ENCODE data around the gene SP6. TPM values are rescaled to one million over a fixed set of nuclear protein-coding genes. Genes with fewer than 3 reads are reported as not detected.

Gene SP6
- total and polyA plus RNA-seq, 4 donors: 0.03 to 0.09 (median 0.06) TPM

DNA sequence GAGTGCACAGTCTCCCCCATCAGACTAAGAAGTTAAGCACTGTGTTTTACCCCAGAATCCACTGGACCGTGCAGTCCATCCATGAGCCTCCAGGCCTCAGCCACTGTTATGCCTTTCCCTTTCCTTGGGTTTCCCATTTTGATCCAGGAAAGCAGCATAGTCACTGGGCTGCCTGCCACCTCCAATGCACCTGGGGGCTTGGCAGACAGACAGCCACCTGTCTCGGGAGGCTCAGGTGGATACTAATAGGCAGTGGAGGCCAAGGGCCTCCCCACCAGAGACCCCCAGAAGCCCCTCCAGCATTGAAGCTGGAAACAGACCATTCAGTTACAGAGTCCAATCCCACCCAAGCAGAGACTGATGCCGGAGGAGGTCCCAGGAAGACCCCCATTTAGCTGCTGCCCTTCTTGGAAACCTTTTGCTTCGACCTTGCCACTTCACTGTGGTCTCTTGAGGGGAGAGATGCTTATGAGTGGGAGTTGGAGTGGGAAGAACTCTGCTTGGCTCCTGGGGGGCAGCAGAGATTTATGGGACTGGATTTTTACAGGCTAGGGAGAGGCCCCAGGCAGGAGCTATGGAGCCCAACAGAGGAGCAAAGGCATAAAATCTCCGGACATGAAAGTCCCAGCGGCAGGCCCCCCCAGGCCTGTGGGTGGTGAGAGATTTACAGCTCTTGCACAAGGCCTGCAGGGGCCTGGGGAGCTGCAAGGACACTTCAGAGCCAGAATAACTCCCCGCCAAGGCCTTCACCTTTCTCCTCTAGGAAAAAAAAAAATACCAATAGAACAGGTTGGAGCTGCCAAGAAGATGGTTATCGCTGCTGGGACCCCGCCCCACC lies 32.8 kb upstream of the SP6 start:
- DNase-seq (ENCODE audit: low spot score): no peak

DNA sequence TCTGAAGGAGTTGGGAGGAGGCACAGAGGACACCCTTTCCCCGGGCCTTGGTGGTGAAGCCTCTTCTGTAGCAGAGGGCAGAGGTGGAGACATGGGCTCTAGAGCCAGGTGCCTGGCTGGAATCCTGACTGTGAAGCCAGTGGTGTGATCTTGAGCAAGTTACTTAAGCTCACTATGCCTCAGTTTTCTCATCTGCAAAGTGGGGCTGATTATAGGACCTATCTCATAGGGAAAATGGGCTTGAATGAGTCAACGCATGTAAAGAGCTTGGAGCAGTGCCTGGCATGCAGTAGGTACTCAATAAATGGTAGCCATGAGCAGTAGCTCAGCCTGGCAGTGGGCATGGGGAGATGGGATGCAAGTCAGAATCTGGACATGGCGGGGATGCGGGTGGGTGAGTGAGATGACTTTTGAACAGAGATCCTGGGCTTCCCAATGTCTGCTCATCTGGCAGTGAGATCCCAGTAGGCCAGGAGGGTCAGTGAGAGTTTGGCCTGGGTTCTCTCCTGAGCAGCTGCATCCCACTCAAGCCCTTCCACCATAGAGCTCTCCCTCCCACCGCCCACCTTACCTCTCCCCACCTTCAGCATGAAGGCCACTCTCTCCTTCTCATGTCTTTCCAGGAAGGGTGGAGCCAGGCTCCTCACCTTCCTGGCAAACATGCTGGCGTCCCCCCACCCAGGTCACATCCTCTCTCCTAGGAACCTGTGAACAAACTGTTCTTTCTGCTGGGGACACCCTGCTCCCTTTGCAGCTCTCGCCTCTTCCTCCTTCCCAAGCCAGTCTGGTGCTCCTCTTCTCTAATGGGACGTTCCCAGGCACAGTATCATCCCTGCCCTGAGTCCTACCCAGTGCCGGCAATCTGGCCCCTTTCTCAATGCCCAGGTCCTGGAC lies 32.0 kb upstream of the SP6 start:
- Histone ChIP-seq H3K4me1 (ENCODE audit: control insufficient read depth in 4 of 4, insufficient read depth in 4 of 4, low read length in 3 of 4) (no peaks in the 10 kb centered on the region), H3K9ac (ENCODE audit: low read depth in 1 of 2, low read length in 2 of 2) (no peak overlapping the region), H3K27ac (ENCODE audit: low read depth in 1 of 2, low read length in 2 of 2) (no peak overlapping the region), H3K27me3 (ENCODE audit: control insufficient read depth in 4 of 4, insufficient read depth in 4 of 4, low read length in 3 of 4) (no peaks in the 10 kb centered on the region), H3K9me3 (ENCODE audit: control insufficient read depth in 4 of 4, low read length in 3 of 4) (no peaks in the 10 kb centered on the region), H3K36me3 (ENCODE audit: control insufficient read depth in 4 of 4, insufficient read depth in 3 of 4, low read depth in 1 of 4, low read length in 3 of 4) (no peaks in the 10 kb centered on the region), H3K4me3 (ENCODE audit: low read depth in 1 of 3, low read length in 3 of 3) (no peak overlapping the region)
- DNase-seq (ENCODE audit: low spot score): no peak
- no peak for TF ChIP-seq HNF4A (conservative IDR thresholded peaks at IDR 0.05)
- TF ChIP-seq GABPA (IDR thresholded peaks at IDR 0.05 in 1 of 2, conservative IDR thresholded peaks at IDR 0.05 in 1 of 2): no peak
- TF ChIP-seq, protein P1, sequence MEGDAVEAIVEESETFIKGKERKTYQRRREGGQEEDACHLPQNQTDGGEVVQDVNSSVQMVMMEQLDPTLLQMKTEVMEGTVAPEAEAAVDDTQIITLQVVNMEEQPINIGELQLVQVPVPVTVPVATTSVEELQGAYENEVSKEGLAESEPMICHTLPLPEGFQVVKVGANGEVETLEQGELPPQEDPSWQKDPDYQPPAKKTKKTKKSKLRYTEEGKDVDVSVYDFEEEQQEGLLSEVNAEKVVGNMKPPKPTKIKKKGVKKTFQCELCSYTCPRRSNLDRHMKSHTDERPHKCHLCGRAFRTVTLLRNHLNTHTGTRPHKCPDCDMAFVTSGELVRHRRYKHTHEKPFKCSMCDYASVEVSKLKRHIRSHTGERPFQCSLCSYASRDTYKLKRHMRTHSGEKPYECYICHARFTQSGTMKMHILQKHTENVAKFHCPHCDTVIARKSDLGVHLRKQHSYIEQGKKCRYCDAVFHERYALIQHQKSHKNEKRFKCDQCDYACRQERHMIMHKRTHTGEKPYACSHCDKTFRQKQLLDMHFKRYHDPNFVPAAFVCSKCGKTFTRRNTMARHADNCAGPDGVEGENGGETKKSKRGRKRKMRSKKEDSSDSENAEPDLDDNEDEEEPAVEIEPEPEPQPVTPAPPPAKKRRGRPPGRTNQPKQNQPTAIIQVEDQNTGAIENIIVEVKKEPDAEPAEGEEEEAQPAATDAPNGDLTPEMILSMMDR (IDR thresholded peaks at IDR 0.05; ENCODE audit: low read depth, low read length, missing input control): no peak
- TF ChIP-seq SP1 (IDR thresholded peaks at IDR 0.05): no peak
- no peak for TF ChIP-seq YY1 (IDR thresholded peaks at IDR 0.05)
- WGBS: 88% methylated on average over 9 of the region's 9 CpGs

More for the DNA sequence above, 32.8 kb upstream of the SP6 start:
- Histone ChIP-seq H3K9ac (ENCODE audit: low read depth in 1 of 2, low read length in 2 of 2) (no peak overlapping the region), H3K27me3 (ENCODE audit: control insufficient read depth in 4 of 4, insufficient read depth in 4 of 4, low read length in 3 of 4) (no peaks in the 10 kb centered on the region), H3K4me1 (ENCODE audit: control insufficient read depth in 4 of 4, insufficient read depth in 4 of 4, low read length in 3 of 4) (no peaks in the 10 kb centered on the region), H3K36me3 (ENCODE audit: control insufficient read depth in 4 of 4, insufficient read depth in 3 of 4, low read depth in 1 of 4, low read length in 3 of 4) (no peaks in the 10 kb centered on the region), H3K27ac (ENCODE audit: low read depth in 1 of 2, low read length in 2 of 2) (no peak overlapping the region), H3K9me3 (ENCODE audit: control insufficient read depth in 4 of 4, low read length in 3 of 4) (no peaks in the 10 kb centered on the region), H3K4me3 (ENCODE audit: low read depth in 1 of 3, low read length in 3 of 3) (no peak overlapping the region)
- no peak for TF ChIP-seq FOXA1 (IDR thresholded peaks at IDR 0.05)
- no peak for TF ChIP-seq TAF1 (conservative IDR thresholded peaks at IDR 0.05)
- TF ChIP-seq RXRA (IDR thresholded peaks at IDR 0.05): no peak
- TF ChIP-seq, protein P2, sequence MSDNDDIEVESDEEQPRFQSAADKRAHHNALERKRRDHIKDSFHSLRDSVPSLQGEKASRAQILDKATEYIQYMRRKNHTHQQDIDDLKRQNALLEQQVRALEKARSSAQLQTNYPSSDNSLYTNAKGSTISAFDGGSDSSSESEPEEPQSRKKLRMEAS (IDR thresholded peaks at IDR 0.05): no peak
- WGBS: 88% methylated on average over 9 of the region's 9 CpGs

DNA sequence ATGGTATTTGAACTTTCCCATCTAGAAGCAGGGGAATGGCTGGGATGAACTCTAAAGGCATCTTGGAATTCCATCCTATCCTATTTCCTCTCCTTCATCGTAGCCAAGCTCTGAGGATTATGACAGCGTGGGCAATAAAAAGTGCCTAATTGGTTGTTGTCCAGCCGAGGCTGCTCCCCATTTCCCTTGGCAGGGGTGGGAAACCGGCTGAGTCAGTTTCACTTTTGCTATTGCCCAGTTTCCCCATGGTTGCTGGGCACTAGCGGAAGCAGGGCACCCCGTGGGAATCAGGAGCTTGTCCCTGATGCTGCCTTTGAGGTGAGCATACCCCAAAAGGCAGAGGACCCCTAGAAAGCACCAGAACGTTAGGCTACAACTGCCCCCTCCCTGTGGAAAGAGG lies 31.3 kb upstream of the SP6 start:
- Histone ChIP-seq H3K4me1 (ENCODE audit: control insufficient read depth in 4 of 4, insufficient read depth in 4 of 4, low read length in 3 of 4) (no peaks in the 10 kb centered on the region), H3K9me3 (ENCODE audit: control insufficient read depth in 4 of 4, low read length in 3 of 4) (no peaks in the 10 kb centered on the region), H3K4me3 (ENCODE audit: low read depth in 1 of 3, low read length in 3 of 3) (no peak overlapping the region), H3K27ac (ENCODE audit: low read depth in 1 of 2, low read length in 2 of 2) (no peak overlapping the region), H3K9ac (ENCODE audit: low read depth in 1 of 2, low read length in 2 of 2) (no peak overlapping the region), H3K36me3 (ENCODE audit: control insufficient read depth in 4 of 4, insufficient read depth in 3 of 4, low read depth in 1 of 4, low read length in 3 of 4) (no peaks in the 10 kb centered on the region), H3K27me3 (ENCODE audit: control insufficient read depth in 4 of 4, insufficient read depth in 4 of 4, low read length in 3 of 4) (no peaks in the 10 kb centered on the region)
- 54% methylated on average over 7 of the region's 7 CpGs for WGBS
- no peak for DNase-seq (ENCODE audit: low spot score)
- TF ChIP-seq SP1 (IDR thresholded peaks at IDR 0.05) (no peak), YY1 (IDR thresholded peaks at IDR 0.05) (no peak), RAD21 (IDR thresholded peaks at IDR 0.05) (no peak), RXRA (IDR thresholded peaks at IDR 0.05) (no peak), FOXA2 (IDR thresholded peaks at IDR 0.05) (no peak), JUND (IDR thresholded peaks at IDR 0.05) (no peak), HNF4G (IDR thresholded peaks at IDR 0.05) (no peak), EGR1 (IDR thresholded peaks at IDR 0.05; ENCODE audit: low read depth in 2 of 2) (no peak), TAF1 (conservative IDR thresholded peaks at IDR 0.05) (no peak), FOXA1 (IDR thresholded peaks at IDR 0.05) (no peak)
- TF ChIP-seq, protein P3, sequence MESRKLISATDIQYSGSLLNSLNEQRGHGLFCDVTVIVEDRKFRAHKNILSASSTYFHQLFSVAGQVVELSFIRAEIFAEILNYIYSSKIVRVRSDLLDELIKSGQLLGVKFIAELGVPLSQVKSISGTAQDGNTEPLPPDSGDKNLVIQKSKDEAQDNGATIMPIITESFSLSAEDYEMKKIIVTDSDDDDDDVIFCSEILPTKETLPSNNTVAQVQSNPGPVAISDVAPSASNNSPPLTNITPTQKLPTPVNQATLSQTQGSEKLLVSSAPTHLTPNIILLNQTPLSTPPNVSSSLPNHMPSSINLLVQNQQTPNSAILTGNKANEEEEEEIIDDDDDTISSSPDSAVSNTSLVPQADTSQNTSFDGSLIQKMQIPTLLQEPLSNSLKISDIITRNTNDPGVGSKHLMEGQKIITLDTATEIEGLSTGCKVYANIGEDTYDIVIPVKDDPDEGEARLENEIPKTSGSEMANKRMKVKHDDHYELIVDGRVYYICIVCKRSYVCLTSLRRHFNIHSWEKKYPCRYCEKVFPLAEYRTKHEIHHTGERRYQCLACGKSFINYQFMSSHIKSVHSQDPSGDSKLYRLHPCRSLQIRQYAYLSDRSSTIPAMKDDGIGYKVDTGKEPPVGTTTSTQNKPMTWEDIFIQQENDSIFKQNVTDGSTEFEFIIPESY (IDR thresholded peaks at IDR 0.05): no peak
- TF ChIP-seq, protein P4, sequence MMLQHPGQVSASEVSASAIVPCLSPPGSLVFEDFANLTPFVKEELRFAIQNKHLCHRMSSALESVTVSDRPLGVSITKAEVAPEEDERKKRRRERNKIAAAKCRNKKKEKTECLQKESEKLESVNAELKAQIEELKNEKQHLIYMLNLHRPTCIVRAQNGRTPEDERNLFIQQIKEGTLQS (IDR thresholded peaks at IDR 0.05): no peak
- TF ChIP-seq, protein P1 (IDR thresholded peaks at IDR 0.05; ENCODE audit: low read depth, low read length, missing input control): no peak

All from liver (tissue), 9 donors.